Loucy (cell line): ENCODE results near the gene ACOT12.

Experiments used
- H2AFZ ChIP-seq: fragments of 200-600 bp; sonication (generic); 2 replicates; pipeline ENCODE4 v1.6.0; 2016; ENCODE audit warnings: antibody characterized with exemption, mild to moderate bottlenecking, low read length, moderate library complexity
- H3F3A ChIP-seq: fragments of 200-600 bp; 2 replicates; pipeline ENCODE4 v1.6.0; 2016; ENCODE audit warnings: antibody characterized with exemption, low read depth, mild to moderate bottlenecking
- H3K27me3 ChIP-seq: fragments of 200-600 bp; sonication (generic); 2 replicates; pipeline ENCODE4 v1.6.1; 2014; ENCODE audit warnings: low read length, mild to moderate bottlenecking; ENCODE audit not compliant: insufficient read depth, poor library complexity, severe bottlenecking
- H3K36me3 ChIP-seq: fragments of 200-600 bp; sonication (generic); 2 replicates; pipeline ENCODE4 v1.6.1; 2016; ENCODE audit warnings: low read length; ENCODE audit not compliant: insufficient read depth
- H3K4me1 ChIP-seq: fragments of 200-600 bp; sonication (generic); 2 replicates; pipeline ENCODE4 v1.5.1; 2014; ENCODE audit warnings: low read length, mild to moderate bottlenecking; ENCODE audit not compliant: insufficient read depth, poor library complexity, severe bottlenecking
- H3K4me2 ChIP-seq: fragments of 200-600 bp; sonication (generic); 2 replicates; pipeline ENCODE4 v1.6.0; 2014; ENCODE audit warnings: antibody characterized with exemption, low read length, low read depth, mild to moderate bottlenecking; ENCODE audit not compliant: poor library complexity, severe bottlenecking
- H3K4me3 ChIP-seq: fragments of 200-600 bp; sonication (generic); 2 replicates; pipeline ENCODE4 v1.5.1; 2014; ENCODE audit warnings: low read length, mild to moderate bottlenecking, mixed read lengths; ENCODE audit not compliant: poor library complexity, severe bottlenecking
- H3K79me2 ChIP-seq: fragments of 200-600 bp; sonication (generic); 2 replicates; pipeline ENCODE4 v1.6.1; 2014; ENCODE audit warnings: low read length; ENCODE audit not compliant: insufficient read depth
- H3K9ac ChIP-seq: fragments of 200-600 bp; sonication (generic); 2 replicates; pipeline ENCODE4 v1.6.0; 2014; ENCODE audit warnings: mild to moderate bottlenecking, low read depth, low read length, moderate library complexity; ENCODE audit not compliant: poor library complexity, severe bottlenecking
- H3K9me2 ChIP-seq: fragments of 200-600 bp; sonication (generic); replicated peaks from 2 replicates; pipeline ENCODE4 v1.6.1; 2016; ENCODE audit warnings: low read depth, low read length, mixed read lengths
- H3K9me3 ChIP-seq: fragments of 200-600 bp; sonication (generic); 2 replicates; pipeline ENCODE4 v1.6.1; 2014; ENCODE audit warnings: mild to moderate bottlenecking, antibody characterized with exemption, low read length, low read depth; ENCODE audit not compliant: insufficient read depth
- H4K20me1 ChIP-seq: fragments of 200-600 bp; sonication (generic); 2 replicates; pipeline ENCODE4 v1.6.0; 2014; ENCODE audit warnings: antibody characterized with exemption, low read length, mild to moderate bottlenecking; ENCODE audit not compliant: insufficient read depth, poor library complexity, severe bottlenecking
- CTCF ChIP-seq: fragments of 200-600 bp; sonication (generic); conservative IDR thresholded peaks from 2 replicates; pipeline ENCODE4 v1.5.1; 2014; ENCODE audit warnings: mild to moderate bottlenecking, antibody characterized with exemption, low read length
- EZH2phosphoT487 ChIP-seq: fragments of 200-600 bp; IDR thresholded peaks from 2 replicates; pipeline ENCODE4 v1.6.1; 2018; ENCODE audit warnings: antibody characterized with exemption, mild to moderate bottlenecking, moderate library complexity, borderline replicate concordance

ACOT12 gene

GRCh38 chr5:81286059-81286617 is 107.8 kb downstream of the ACOT12 start:
- H3K9me3 ChIP-seq: no peaks in the 10 kb centered on the region
- TF ChIP-seq EZH2phosphoT487: no peak
- no peak overlapping the region for H3K9ac ChIP-seq
- no peak overlapping the region for H2AFZ ChIP-seq
- peaks cover 5% of the 10 kb centered on the region for H3K4me1 ChIP-seq
- H3K9me2 ChIP-seq: no peaks in the 10 kb centered on the region
- H3K4me2 ChIP-seq: no peak overlapping the region
- no peaks in the 10 kb centered on the region for H4K20me1 ChIP-seq
- H3K79me2 ChIP-seq: no peaks in the 10 kb centered on the region
- no peak overlapping the region for H3K4me3 ChIP-seq
- no peaks in the 10 kb centered on the region for H3K36me3 ChIP-seq
- no peaks in the 10 kb centered on the region for H3K27me3 ChIP-seq
- H3F3A ChIP-seq: no peaks in the 10 kb centered on the region

- Histone ChIP-seq H3K9me3 (no peaks in the 10 kb centered on the region), H3F3A (no peaks in the 10 kb centered on the region), H4K20me1 (no peaks in the 10 kb centered on the region), H2AFZ (no peak overlapping the region), H3K4me1 (no peaks in the 10 kb centered on the region), H3K79me2 (no peaks in the 10 kb centered on the region), H3K9me2 (no peaks in the 10 kb centered on the region), H3K36me3 (no peaks in the 10 kb centered on the region), H3K27me3 (no peaks in the 10 kb centered on the region), H3K9ac (no peak overlapping the region), H3K4me3 (no peak overlapping the region), H3K4me2 (no peak overlapping the region)
- no peak for TF ChIP-seq CTCF
- no peak for TF ChIP-seq EZH2phosphoT487
Measured at GRCh38 chr5:81283976-81284375, 110.0 kb downstream of the ACOT12 start.
